ENCODE measurements around the gene NFASC.

The NFASC gene

GRCh38 chr1:204959836-204960235, 89.2 kb downstream of the NFASC start:
- DNase-seq (ENCODE audit: low read depth), result no peak

DNA sequence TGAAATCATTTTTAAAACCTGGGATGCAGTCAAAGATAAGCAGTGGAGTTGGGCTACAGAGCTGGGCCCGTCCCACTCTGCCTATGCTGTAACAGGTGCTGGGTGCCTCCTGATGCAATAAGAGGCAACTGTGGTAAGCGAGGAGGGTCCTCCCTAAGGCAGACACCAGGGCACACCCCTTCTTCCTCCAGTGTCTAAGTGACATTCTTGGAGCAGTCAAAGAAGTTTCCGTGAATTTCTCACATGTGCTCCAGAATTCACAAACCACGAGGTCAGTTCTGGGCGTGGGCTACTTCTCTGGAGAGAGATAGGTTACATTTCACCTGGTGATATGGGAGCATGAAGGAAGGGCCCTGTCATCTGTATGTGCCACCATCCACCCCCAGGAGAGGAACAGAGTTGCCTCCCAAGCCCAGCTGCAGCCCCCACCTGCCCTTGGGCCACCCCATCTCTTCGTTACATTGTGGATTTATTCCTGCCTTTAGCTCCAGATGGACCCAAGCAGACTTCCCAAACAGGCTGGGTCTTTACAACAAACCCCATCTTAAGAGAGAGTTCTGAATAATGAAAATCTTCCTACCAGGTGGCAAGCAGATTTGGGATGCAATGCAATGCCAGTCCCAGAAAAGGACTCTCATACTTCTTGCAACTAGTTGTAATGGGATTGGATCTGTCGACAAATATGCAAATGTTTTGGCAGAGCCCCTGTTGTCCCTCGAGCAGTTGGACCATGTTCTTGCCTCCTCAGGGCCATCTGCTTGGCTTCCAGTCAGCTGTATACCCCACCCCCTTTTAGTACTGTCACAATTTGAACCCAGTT, 89.9 kb downstream of the NFASC start:
- no peak for DNase-seq (ENCODE audit: low read depth)

GRCh38 chr1:204961765-204962419, 91.2 kb downstream of the NFASC start:
- DNase-seq (ENCODE audit: low read depth), result no peak

- DNase-seq (ENCODE audit: low read depth), result no peak
Measured at GRCh38 chr1:204962742-204963632, 92.3 kb downstream of the NFASC start.

DNA sequence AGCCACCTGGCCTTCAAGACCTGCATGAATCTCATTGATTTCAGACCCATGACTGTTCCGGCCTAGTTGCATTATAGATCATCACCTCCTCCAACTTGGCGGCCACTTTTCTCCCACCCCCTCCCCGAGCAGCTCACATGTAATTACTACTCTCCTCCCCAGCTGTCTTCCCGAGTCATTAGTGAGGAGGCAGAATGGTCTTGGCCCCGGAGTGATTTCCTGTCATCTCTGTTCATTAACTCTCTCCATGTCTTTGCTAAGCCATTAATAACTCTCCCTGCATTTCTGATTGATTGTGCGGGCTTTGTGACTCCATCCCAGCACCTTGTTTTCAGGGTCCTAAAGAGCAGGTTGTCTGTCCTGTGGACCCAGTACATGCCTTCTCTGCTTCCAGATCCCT, 96.8 kb downstream of the NFASC start:
- DNase-seq (ENCODE audit: low read depth), result no peak

DNA sequence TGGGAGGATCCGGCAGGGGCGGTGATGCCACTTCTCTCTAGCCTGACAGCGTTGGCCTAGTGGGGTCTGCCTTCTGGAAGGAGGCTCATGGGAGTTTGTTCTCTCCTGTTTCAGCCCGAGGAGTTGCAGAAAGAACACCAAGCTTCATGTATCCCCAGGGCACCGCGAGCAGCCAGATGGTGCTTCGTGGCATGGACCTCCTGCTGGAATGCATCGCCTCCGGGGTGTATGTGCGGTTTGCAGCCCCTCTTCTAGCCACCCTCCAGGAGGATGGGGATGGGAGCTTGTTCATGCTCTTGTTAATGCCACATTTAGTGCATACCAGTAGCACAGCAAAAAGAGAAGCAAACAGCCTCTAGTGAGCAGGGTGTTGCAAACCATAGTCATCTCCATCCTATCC, 97.5 kb downstream of the NFASC start:
- no peak for DNase-seq (ENCODE audit: low read depth)

DNA sequence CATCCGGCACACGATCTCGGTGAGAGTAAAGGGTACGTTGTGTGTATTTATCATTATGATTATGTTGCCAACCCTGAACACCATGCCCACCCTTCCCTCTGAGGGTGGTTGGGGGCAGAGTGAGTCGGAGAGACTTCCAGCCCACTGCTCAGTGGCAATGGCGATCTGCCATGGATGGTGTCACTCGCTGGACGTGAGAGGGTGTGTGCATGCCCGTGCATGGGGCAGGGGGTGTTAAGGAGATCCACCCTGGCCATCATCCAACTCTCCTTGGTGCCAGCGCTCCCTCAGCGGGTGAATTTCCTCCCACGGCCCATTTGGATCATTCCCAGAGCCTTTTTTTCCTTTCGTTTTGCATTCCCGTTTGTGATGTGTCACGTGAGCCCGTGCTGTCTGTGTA, 98.3 kb downstream of the NFASC start:
- DNase-seq (ENCODE audit: low read depth), result no peak

GRCh38 chr1:204970937-204971336, 100.3 kb downstream of the NFASC start:
- DNase-seq (ENCODE audit: low read depth), result no peak

DNA sequence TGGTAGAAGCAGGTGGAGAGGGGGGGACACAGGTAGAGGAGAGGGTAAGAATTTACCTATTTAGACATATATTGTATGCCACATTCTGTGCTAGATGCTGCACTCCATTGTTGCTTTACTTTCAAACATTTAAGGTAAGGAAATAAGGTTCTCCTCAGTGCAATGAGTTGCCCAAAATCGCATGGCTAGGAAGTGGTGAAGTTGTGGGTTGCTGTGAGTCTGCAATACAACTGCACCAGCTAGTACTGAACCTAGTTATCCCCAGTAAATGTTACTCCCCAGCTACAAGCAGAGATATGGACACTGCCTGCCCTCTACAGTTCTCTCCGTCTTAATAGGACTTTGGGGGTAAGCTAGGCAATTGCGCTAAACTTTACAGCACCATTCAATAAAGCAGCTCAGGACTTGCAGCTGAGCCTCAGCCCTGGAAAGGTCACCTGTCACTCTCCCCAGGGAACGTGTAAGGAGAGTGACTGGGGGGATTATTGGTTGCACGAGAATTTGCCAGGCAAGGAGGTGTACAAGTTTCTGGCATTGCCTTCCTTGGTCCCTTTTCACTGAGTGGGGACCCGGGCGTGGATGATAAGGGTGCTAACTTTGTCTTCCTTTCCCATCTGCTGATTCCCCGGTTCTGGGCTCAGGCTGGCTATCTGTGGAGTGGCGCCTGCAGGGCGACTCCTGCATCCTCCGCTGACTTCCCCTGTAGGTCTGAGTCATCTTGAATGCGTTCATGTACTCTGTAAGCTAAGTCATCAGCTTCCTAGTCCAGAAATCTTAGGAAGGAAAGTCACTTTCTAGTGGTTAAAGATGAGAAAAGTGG, 101.1 kb downstream of the NFASC start:
- peak; percentile 30 for DNase-seq (ENCODE audit: low read depth)

DNA sequence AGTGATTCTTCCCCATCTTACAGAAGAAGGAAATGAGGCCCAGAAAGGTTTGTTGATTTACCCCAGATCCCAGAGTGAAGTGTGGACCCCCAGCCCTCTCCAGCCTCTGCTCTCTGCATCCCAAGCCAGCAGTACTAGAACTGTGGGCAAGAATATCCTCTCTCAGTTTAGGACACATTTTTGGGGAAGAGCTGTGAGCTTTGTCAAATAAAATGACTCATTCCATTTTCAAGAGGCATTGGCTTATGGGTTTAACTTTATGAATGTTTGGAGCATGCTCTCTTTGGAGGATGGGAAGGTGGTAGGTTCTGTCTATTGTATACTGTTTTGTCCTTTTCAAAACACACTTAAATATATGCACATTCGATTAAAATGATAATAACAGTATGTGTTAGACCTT, 101.8 kb downstream of the NFASC start:
- DNase-seq (ENCODE audit: low read depth), result peak; percentile 0

GRCh38 chr1:204973449-204973848, 102.8 kb downstream of the NFASC start:
- DNase-seq (ENCODE audit: low read depth), result no peak

DNA sequence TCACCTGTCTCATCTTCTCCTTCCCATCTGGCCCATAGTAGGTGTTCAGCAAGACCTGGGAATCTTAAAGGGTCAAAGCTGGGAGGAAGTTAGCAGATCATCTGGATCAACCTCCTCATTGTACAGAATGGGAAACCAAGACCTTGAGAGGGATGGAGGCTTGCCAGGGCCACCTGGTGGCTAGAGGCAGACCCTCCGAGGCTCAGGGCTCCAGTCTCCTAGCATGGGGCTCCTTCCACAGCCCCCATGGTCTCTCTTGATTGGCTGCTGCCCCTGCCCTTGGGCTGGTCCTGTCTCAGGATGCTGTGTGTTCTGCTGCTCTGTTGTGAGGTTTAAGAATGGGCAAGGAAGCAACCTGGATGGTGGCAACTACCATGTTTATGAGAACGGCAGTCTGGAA, 103.7 kb downstream of the NFASC start:
- no peak for DNase-seq (ENCODE audit: low read depth)

GRCh38 chr1:204975021-204975420, 104.4 kb downstream of the NFASC start:
- DNase-seq (ENCODE audit: low read depth), result no peak

GRCh38 chr1:204975568-204976235, 105.0 kb downstream of the NFASC start:
- no peak for DNase-seq (ENCODE audit: low read depth)

DNA sequence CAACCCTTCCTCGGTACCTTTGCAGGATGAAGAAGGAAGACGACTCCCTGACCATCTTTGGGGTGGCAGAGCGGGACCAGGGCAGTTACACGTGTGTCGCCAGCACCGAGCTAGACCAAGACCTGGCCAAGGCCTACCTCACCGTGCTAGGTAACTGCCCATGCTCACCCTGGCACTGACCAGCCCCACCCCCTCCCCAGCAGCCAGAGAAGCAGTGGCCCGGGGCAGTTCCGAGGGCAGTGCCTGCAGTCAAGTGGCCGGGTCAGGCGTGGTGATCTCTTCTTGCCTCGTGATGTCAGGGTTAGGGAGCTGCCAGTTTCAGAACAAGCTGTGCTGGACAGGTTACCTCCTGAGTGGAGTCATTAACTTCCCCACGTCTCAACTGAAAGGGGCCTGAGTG, 106.0 kb downstream of the NFASC start:
- DNase-seq (ENCODE audit: low read depth), result no peak

DNA sequence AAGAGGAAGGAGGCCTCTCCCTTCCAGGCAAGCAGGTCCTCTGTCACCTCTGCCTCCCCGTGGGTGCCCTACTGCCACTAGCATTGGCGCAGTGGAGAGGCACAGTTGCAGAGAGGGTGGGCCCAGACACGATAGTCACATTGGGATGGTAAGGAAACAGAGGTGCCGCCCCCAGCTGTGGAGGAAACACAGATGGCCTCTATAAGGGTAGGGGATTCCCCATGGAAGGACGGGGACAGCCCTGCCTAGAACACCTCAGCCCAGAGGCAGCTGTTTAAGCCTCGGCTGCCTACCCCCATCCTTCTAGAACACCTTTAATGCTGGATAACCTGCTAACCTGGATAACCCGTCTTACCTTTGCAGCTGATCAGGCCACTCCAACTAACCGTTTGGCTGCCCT, 106.7 kb downstream of the NFASC start:
- DNase-seq (ENCODE audit: low read depth), result no peak

- DNase-seq (ENCODE audit: low read depth), result no peak
Measured at GRCh38 chr1:204978782-204979181, 108.1 kb downstream of the NFASC start.

DNA sequence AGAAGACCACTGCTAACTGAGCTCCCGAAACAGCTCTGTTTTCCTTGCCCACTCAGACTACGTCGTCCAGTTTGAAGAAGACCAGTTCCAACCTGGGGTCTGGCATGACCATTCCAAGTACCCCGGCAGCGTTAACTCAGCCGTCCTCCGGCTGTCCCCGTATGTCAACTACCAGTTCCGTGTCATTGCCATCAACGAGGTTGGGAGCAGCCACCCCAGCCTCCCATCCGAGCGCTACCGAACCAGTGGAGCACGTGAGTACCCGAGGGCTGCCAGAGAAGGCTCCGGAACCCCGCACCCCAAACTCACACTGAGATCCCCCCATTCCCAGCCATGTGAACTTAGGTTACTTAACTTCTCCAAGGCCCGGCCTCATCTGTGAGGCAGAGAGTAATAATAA, 108.6 kb downstream of the NFASC start:
- DNase-seq (ENCODE audit: low read depth), result no peak

- no peak for DNase-seq (ENCODE audit: low read depth)
Measured at GRCh38 chr1:204979891-204980649, 109.4 kb downstream of the NFASC start.

- no peak for DNase-seq (ENCODE audit: low read depth)
Measured at GRCh38 chr1:204980840-204981405, 110.3 kb downstream of the NFASC start.
